ENCODE results near the gene TH.

DNA sequence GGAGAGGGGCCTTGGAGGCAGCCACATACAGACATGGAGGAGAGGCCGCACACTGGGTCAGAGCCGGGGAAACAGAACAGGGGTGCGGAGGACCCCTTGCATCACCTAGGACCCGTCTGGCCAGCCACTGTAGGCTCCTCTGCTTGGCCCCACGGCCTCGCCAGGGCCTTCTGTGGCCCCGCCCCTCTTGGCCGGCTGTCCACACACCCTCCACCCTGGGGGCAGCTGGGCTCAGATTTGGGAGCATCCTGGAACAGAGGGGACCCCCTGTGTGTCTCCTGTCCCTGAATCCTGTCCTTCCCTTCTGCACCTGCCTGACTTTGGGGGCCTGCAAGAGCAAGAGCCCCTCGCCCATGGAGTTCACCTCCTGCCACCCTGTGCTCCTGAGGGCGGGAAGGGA lies 7.9 kb upstream of the TH start:
- TF ChIP-seq, protein P1, sequence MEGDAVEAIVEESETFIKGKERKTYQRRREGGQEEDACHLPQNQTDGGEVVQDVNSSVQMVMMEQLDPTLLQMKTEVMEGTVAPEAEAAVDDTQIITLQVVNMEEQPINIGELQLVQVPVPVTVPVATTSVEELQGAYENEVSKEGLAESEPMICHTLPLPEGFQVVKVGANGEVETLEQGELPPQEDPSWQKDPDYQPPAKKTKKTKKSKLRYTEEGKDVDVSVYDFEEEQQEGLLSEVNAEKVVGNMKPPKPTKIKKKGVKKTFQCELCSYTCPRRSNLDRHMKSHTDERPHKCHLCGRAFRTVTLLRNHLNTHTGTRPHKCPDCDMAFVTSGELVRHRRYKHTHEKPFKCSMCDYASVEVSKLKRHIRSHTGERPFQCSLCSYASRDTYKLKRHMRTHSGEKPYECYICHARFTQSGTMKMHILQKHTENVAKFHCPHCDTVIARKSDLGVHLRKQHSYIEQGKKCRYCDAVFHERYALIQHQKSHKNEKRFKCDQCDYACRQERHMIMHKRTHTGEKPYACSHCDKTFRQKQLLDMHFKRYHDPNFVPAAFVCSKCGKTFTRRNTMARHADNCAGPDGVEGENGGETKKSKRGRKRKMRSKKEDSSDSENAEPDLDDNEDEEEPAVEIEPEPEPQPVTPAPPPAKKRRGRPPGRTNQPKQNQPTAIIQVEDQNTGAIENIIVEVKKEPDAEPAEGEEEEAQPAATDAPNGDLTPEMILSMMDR (IDR thresholded peaks at IDR 0.05; ENCODE audit: low read length), result no peak
- no peak for TF ChIP-seq EZH2phosphoT487 (IDR thresholded peaks at IDR 0.05; ENCODE audit: low read length)

Measured in MM.1S (cell line).